ENCODE data around the gene TRAP1. TPM values are rescaled to one million over a fixed set of nuclear protein-coding genes. Genes with fewer than 3 reads are reported as not detected.

TRAP1 gene
- total RNA-seq, 1 donor from 2014 or later, result 67.0 TPM

DNA sequence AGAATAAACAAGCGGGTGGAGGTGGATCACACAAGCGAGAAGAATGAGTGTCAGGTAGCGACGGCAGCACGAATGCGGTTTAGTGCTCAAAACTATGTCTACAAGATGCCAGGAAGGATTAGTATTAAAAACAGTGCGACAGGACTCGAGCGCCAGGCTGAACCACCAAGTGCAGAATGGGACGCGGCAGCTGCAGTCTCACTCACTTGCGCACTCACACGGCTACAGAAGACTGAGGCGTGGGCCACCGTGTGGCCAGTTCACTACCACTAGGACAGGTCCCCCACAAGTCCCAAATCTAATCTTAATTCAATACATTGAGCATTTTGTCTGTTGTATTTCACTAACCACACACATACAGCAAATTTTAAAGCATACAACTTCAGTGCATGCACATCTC is 35.7 kb upstream of the TRAP1 start:
- Histone ChIP-seq H3K27ac (no peak overlapping the region), H3K36me3 (peaks cover 76% of the 10 kb centered on the region), H3K4me1 (no peaks in the 10 kb centered on the region), H3K27me3 (no peaks in the 10 kb centered on the region), H3K4me3 (no peak overlapping the region), H3K9me3 (no peaks in the 10 kb centered on the region)
- TF ChIP-seq, protein P1, sequence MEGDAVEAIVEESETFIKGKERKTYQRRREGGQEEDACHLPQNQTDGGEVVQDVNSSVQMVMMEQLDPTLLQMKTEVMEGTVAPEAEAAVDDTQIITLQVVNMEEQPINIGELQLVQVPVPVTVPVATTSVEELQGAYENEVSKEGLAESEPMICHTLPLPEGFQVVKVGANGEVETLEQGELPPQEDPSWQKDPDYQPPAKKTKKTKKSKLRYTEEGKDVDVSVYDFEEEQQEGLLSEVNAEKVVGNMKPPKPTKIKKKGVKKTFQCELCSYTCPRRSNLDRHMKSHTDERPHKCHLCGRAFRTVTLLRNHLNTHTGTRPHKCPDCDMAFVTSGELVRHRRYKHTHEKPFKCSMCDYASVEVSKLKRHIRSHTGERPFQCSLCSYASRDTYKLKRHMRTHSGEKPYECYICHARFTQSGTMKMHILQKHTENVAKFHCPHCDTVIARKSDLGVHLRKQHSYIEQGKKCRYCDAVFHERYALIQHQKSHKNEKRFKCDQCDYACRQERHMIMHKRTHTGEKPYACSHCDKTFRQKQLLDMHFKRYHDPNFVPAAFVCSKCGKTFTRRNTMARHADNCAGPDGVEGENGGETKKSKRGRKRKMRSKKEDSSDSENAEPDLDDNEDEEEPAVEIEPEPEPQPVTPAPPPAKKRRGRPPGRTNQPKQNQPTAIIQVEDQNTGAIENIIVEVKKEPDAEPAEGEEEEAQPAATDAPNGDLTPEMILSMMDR (IDR thresholded peaks at IDR 0.05), result no peak
- intact Hi-C loops (cut with DNase I), result no loop called here
- ATAC-seq, result no peak
- DNase-seq, result no peak

DNA sequence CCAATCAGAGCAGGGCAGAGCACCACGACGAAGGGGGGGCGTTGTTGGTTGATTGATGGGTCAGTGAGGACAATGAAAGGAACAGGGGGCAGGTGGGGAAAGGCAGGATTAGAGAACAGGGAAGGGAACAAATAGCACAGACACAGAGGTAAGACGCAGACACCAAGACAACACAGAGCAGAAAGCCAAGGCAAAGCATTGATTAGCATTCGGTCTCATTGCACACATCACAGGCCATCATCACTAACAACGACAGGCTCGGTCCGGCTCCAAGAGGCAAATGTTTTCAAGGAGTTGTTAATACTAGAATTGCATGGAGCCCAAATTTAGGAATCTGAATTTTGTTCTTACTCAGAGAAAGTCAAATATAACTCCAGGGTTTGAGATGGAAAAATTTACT is 34.6 kb upstream of the TRAP1 start:
- H3K9me3 ChIP-seq, result no peaks in the 10 kb centered on the region
- H3K36me3 ChIP-seq, result peaks cover 76% of the 10 kb centered on the region
- no peak for ATAC-seq
- no peak overlapping the region for H3K4me3 ChIP-seq
- no peaks in the 10 kb centered on the region for H3K4me1 ChIP-seq
- H3K27me3 ChIP-seq, result no peaks in the 10 kb centered on the region
- intact Hi-C loops (cut with DNase I), result no loop called here
- TF ChIP-seq, protein P1 (IDR thresholded peaks at IDR 0.05), result no peak
- H3K27ac ChIP-seq, result no peak overlapping the region
- no peak for DNase-seq

DNA sequence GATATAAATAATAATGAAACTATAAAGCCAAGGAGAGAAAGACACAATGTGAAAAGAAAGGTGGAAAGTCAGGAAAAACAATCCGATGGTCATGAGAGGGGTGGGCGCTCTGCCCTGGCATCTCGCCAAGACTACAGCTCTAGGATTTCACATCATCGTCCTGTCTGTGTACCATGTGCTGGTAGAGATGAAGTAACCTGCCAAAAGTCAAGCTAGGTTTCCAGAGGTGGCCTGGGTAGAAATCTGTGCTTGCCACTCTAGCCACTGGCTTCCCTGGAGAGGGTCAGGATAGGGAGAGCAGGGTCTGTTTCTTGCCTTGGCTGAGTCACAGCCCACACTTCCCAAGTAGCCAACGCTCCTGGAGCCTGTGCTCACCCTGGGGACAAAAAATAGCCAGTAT is 31.0 kb upstream of the TRAP1 start:
- TF ChIP-seq, protein P1 (IDR thresholded peaks at IDR 0.05), result no peak
- no peak for DNase-seq
- Histone ChIP-seq H3K27ac (no peak overlapping the region), H3K4me3 (no peak overlapping the region), H3K4me1 (no peaks in the 10 kb centered on the region), H3K9me3 (no peaks in the 10 kb centered on the region), H3K36me3 (peaks cover 93% of the 10 kb centered on the region), H3K27me3 (no peaks in the 10 kb centered on the region)
- intact Hi-C loops (cut with DNase I), result no loop called here
- ATAC-seq, result no peak

DNA sequence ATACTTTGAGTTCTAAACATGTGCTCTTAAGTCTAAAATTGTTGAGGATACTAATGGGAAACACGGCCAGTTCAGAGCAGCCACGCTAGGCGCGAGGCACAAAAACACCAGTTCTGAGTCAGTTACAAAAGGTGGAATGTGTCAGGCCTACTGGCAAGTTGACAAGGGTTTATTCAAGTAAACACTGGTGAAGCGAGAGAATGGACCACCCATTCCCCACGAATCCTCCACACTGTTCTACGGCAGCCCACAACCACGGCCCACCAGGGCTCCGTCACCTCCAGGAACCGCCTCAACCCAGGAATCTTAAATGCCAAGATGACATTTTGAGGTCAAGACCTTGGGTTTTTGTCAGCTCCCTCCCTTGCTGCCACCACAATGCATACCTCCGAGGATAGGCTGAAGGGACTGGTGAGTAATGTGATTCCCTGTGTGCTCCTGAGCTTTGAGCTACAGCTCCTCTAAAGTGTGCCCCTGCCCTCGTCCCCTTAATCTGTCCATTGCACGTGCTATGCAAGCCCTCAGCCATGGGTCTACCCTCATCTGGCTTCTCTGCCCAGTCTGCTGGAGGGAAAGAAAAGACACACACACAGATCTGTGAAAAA is 28.5 kb upstream of the TRAP1 start:
- DNase-seq, result no peak
- TF ChIP-seq, protein P1 (IDR thresholded peaks at IDR 0.05), result no peak
- H3K4me3 ChIP-seq, result no peak overlapping the region
- H3K27ac ChIP-seq, result no peak overlapping the region
- H3K4me1 ChIP-seq, result no peaks in the 10 kb centered on the region
- H3K9me3 ChIP-seq, result no peaks in the 10 kb centered on the region
- no peaks in the 10 kb centered on the region for H3K27me3 ChIP-seq
- H3K36me3 ChIP-seq, result peaks cover 100% of the 10 kb centered on the region
- ATAC-seq, result no peak
- intact Hi-C loops (cut with DNase I), result no loop called here

DNA sequence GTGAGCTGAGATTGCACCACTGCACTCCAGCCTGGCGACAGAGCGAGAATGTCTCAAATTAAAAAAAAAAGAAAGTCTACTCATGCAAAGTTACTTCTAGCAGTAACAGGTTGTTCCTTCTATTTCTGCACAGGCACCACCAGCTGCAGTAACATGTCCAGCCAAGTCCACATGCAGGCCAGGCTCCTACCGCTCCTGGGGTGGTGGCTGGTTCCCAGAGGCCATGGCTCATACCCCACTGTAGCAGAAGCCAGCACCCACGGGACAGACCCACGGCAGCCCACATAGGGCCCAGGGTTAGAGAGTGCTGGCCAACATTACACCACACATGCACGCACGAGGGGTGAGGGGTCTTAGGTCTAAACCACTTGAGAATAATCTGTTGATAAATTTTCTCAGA is 26.7 kb upstream of the TRAP1 start:
- intact Hi-C loops (cut with DNase I), result no loop called here
- Histone ChIP-seq H3K27me3 (no peaks in the 10 kb centered on the region), H3K9me3 (no peaks in the 10 kb centered on the region), H3K4me1 (no peaks in the 10 kb centered on the region), H3K36me3 (peaks cover 100% of the 10 kb centered on the region), H3K4me3 (no peak overlapping the region), H3K27ac (no peak overlapping the region)
- DNase-seq (no peak), ATAC-seq (no peak)
- TF ChIP-seq, protein P1 (IDR thresholded peaks at IDR 0.05), result no peak

DNA sequence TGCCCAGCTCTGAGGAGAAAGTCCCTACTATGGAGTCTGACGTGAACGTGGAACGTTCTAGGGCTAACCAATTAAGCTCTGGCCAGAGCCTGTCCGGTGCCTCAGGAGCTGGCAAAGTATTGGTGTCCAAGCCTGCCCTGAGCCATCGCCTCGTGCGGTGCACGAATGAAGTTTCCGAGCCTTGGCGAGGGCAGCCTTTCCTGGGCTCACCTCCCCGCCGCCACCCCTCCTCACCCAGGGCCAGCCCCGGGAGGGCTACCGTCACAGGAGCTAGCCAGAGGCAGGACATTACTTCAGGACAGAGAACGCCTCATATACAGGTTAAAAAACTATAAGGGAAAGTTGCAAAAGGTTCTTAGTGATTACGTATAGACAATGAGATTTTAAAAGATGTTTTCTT is 23.6 kb upstream of the TRAP1 start:
- TF ChIP-seq, protein P1 (IDR thresholded peaks at IDR 0.05), result no peak
- intact Hi-C loops (cut with DNase I), result no loop called here
- Histone ChIP-seq H3K27me3 (no peaks in the 10 kb centered on the region), H3K9me3 (no peaks in the 10 kb centered on the region), H3K27ac (no peak overlapping the region), H3K36me3 (peaks cover 100% of the 10 kb centered on the region), H3K4me3 (no peak overlapping the region), H3K4me1 (no peaks in the 10 kb centered on the region)
- DNase-seq (no peak), ATAC-seq (no peak)
